HG03175 (cell line): ENCODE measurements around the gene CPTP.

Source experiments
- ATAC-seq: cut with Tn5 transposase; IDR thresholded peaks from one replicate; pipeline ENCODE4 v1.9.1; 2021; ENCODE audit warnings: mild to moderate bottlenecking, moderate library complexity; ENCODE audit not compliant: unreplicated experiment

CPTP gene

GRCh38 chr1:1347026-1347595 lies 22.5 kb downstream of the CPTP start:
- no peak for ATAC-seq

- no peak for ATAC-seq
These were observed 23.2 kb downstream of the CPTP start for GRCh38 chr1:1347663-1348419.

GRCh38 chr1:1348420-1349255 lies 24.0 kb downstream of the CPTP start:
- ATAC-seq, result peak; percentile 30

GRCh38 chr1:1349256-1350012 lies 24.8 kb downstream of the CPTP start, which contains the start of gene DVL1:
DVL1 (minus strand) TSS chr1:1349418; CDS start chr1:1349065, 353 bp downstream.
- ATAC-seq, result peak; percentile 71

- no peak for ATAC-seq
These were observed 27.2 kb downstream of the CPTP start for GRCh38 chr1:1351511-1352427.

GRCh38 chr1:1352786-1353388 lies 28.3 kb downstream of the CPTP start:
- no peak for ATAC-seq

GRCh38 chr1:1353389-1354151 lies 29.0 kb downstream of the CPTP start:
- ATAC-seq, result no peak

GRCh38 chr1:1354271-1355247 lies 30.0 kb downstream of the CPTP start:
- ATAC-seq, result no peak

- ATAC-seq, result no peak
These were observed 30.8 kb downstream of the CPTP start for GRCh38 chr1:1355416-1355815.

- no peak for ATAC-seq
These were observed 31.7 kb downstream of the CPTP start for GRCh38 chr1:1356166-1356795.

- no peak for ATAC-seq
These were observed 32.3 kb downstream of the CPTP start for GRCh38 chr1:1356796-1357401.

GRCh38 chr1:1357871-1358432 lies 33.4 kb downstream of the CPTP start:
- ATAC-seq, result no peak

- ATAC-seq, result no peak
These were observed 34.0 kb downstream of the CPTP start, which contains the start of gene MXRA8 for GRCh38 chr1:1358433-1359271. MXRA8 (minus strand) TSS chr1:1358555; CDS start chr1:1358504, 51 bp downstream.

- no peak for ATAC-seq
These were observed 34.7 kb downstream of the CPTP start for GRCh38 chr1:1359308-1359663.

GRCh38 chr1:1359664-1360468 lies 35.3 kb downstream of the CPTP start:
- ATAC-seq, result no peak
